Mucosa of descending colon (tissue), 3 donors: Measurements from ENCODE around the gene GALNT9. TPM values are rescaled to one million over a fixed set of nuclear protein-coding genes. Genes with fewer than 3 reads are reported as not detected.

Experiments
- ATAC-seq: fragments of 200-7000 bp; cut with Tn5 transposase; one replicate; pipeline ENCODE4 v1.9.1; 2020; ENCODE audit warnings: mild to moderate bottlenecking, moderate library complexity
- DNase-seq, 3 donors: peaks; one replicate each; pipeline ENCODE4 v3.0.0-alpha.2; 2020
- H3K36me3 ChIP-seq: fragments of 200-600 bp; one replicate; pipeline ENCODE4 v1.8.0; 2021; ENCODE audit warnings: low read depth, mild to moderate bottlenecking
- H3K4me1 ChIP-seq: fragments of 200-600 bp; one replicate; pipeline ENCODE4 v1.8.0; 2021; ENCODE audit warnings: low read depth, mild to moderate bottlenecking
- H3K4me3 ChIP-seq: fragments of 200-600 bp; one replicate; pipeline ENCODE4 v1.8.0; 2021; ENCODE audit warnings: mild to moderate bottlenecking
- H3K9me3 ChIP-seq: fragments of 200-600 bp; one replicate; pipeline ENCODE4 v1.8.0; 2021; ENCODE audit warnings: mild to moderate bottlenecking
- intact Hi-C, 2 donors: fragments of 100-400 bp; cut with DNase I in 1 of 2; cut with micrococcal nuclease in 1 of 2; formaldehyde crosslinking; loops; one replicate each; pipeline versions ENCODE4 v1.11.0 to v1.11.1; 2022; cut with DNase I, micrococcal nuclease
- total RNA-seq, 3 donors: library from RNA; stranded (reverse); fragmentation: NEBNext Ultra II Directional in 2 of 3; extraction: Animal tissue kit (Norgen Biotek cat#: 25700) in 2 of 3; gene quantifications; one replicate each; pipeline versions ENCODE4 v1.2.1 to v1.2.4, GENCODE V29; 2021 to 2023
- TF ChIP-seq, protein P1 (sequence below): fragments of 200-600 bp; IDR thresholded peaks from one replicate; pipeline ENCODE4 v1.8.0; 2022; ENCODE audit warnings: antibody characterized with exemption, mild to moderate bottlenecking
- donor health status: DM: no; HTN: no; CAD: no; lungs with moderate emphysema.
- donor health status: DM: no; HTN: no; CAD: no.
- donor health status: DM: no; HTN: yes; CAD: no.

Gene GALNT9
- total RNA-seq, 3 donors from 2014 or later, result 0.43 to 3.7 TPM; not detected in 1

DNA sequence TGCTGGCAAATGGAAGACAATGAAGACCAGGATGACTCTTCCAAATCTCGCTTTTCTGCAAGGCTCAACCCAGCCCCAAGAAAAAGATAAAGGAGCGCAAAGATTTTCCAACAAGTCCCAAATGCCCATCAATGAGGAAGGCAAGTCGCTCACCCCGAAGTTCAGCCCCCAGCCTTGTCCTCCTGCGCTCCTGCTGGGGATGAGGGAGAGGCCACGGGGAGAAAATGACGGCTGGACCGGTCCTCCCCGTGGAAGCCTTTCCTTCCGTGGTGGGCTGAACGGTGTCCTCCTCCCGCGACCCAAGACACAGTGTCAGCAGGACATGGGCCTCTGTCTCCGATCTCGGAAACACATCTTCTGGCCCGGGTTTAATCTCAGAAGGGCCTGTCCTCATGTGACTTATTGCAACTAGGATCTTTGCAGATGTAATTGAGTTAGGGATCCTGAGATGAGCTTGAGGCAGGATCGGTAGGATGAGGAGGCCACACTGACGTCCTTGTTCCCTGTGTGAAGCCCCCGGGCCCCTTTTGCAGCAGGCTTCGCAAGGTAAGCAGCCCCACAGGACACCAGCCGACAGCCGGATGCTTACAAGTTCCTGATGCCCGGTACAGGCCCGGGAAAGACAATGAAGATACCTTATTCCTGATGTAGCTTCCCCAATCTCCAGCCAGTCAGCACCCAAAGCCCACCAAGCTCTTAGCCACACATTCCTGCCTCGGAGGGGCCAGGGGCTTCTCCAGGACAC, 64.2 kb downstream of the GALNT9 start:
- DNase-seq (no peak), ATAC-seq (no peak)
- Histone ChIP-seq H3K4me1 (no peaks in the 10 kb centered on the region), H3K9me3 (no peaks in the 10 kb centered on the region), H3K36me3 (no peaks in the 10 kb centered on the region), H3K4me3 (no peak overlapping the region)
- intact Hi-C loops, result no loop called here
- TF ChIP-seq, protein P1, sequence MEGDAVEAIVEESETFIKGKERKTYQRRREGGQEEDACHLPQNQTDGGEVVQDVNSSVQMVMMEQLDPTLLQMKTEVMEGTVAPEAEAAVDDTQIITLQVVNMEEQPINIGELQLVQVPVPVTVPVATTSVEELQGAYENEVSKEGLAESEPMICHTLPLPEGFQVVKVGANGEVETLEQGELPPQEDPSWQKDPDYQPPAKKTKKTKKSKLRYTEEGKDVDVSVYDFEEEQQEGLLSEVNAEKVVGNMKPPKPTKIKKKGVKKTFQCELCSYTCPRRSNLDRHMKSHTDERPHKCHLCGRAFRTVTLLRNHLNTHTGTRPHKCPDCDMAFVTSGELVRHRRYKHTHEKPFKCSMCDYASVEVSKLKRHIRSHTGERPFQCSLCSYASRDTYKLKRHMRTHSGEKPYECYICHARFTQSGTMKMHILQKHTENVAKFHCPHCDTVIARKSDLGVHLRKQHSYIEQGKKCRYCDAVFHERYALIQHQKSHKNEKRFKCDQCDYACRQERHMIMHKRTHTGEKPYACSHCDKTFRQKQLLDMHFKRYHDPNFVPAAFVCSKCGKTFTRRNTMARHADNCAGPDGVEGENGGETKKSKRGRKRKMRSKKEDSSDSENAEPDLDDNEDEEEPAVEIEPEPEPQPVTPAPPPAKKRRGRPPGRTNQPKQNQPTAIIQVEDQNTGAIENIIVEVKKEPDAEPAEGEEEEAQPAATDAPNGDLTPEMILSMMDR, result no peak

DNA sequence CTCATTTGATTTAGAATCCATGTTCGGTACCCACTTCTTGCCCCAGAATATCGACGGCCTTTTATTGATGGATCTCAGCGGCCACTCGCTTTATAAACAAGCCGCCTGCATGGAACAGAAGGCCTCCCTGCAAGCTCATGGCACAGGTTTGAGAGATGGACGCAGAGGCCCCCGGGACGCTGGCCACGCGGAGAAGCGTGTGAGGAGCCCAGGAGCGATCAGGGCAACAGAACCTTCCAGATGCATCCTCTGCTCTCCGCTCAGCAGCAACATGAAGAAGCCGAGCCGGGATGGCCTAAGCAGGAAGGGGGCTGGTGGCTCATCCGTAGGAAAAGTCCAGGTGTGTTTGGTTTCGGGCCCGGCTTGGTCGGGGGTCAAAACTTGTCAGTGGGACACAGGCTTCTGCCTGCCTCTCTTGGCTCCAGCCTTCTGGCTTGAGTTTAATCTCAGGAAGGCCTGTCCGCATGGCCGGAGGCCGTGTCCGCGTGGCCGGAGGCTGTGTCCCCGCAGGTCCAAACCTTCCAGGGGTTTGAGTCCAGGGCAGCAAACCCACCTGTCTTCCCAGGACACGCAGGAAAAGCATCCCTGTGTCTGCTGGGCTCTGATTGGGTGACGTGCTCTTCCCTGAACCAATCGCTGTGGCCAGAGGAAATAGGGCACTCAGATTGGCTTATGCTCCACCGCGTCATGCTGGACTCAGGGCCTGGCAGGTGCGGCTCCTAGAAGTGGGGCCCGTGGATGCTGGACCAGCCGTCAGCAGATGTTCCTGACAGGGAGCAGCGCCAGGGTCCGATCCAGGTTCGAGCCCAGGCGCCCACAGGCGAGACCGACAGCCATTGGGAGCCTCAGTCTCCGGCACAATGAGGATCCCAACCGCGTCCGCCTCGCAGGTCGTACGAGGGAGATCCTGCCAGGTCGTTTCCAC, 65.0 kb downstream of the GALNT9 start:
- TF ChIP-seq, protein P1, result no peak

DNA sequence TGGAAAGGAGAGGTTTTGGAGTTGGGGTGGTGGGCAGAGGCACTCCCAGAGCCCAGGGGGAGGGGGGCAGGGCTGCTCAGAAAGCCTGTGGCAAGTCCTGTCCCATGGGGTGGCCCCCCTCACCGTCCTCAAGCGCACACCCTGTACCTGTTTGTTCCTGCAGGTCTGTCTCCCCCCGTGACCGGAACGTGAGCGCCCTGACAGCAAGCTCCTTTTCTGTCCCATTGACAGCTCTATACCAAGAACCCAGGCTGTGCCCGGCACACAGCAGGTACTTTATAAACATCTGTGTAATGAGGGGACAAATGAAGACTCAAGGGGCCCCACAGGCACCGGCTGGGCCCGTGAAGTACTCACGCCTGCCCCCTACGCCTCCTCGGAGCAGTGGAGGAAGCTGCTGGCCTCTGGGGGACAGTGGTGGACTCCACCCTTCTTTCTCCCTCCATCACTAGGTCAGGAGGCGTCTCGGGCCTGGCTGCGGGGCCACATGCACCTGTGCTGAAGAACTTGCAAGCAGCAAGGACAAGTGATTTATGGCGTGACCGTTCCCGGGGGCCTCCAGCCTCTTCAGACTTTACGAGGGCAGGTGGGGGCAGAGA, 65.8 kb downstream of the GALNT9 start:
- ATAC-seq (no peak), DNase-seq (peak in 1 of 3 donors; percentile 43)
- TF ChIP-seq, protein P1, result no peak
- Histone ChIP-seq H3K36me3 (no peaks in the 10 kb centered on the region), H3K4me1 (no peaks in the 10 kb centered on the region), H3K9me3 (no peaks in the 10 kb centered on the region), H3K4me3 (no peak overlapping the region)
- intact Hi-C loops, result no loop called here

More for the DNA sequence above, 65.0 kb downstream of the GALNT9 start:
- ATAC-seq (no peak), DNase-seq (no peak)
- H3K4me1 ChIP-seq, result no peaks in the 10 kb centered on the region
- no peaks in the 10 kb centered on the region for H3K36me3 ChIP-seq
- no peak overlapping the region for H3K4me3 ChIP-seq
- intact Hi-C loops, result no loop called here
- no peaks in the 10 kb centered on the region for H3K9me3 ChIP-seq

DNA sequence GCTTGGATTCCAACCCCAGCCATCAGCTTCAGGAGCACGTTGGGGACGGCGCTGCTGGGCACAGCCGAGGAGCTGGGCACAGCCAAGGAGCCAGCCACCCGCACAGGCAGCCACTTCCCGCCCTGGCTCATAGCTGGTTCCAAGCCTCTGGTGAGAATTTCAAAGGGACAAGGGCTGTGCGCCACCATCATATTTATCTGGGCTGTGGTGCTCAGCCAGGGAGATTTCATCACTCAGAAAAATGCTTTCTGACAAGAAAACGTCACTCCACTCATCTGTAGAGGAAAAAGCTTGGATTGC, 66.4 kb downstream of the GALNT9 start:
- Histone ChIP-seq H3K4me3 (no peak overlapping the region), H3K4me1 (no peaks in the 10 kb centered on the region), H3K9me3 (no peaks in the 10 kb centered on the region), H3K36me3 (no peaks in the 10 kb centered on the region)
- ATAC-seq (no peak), DNase-seq (no peak)
- intact Hi-C loops, result no loop called here
- TF ChIP-seq, protein P1, result no peak

DNA sequence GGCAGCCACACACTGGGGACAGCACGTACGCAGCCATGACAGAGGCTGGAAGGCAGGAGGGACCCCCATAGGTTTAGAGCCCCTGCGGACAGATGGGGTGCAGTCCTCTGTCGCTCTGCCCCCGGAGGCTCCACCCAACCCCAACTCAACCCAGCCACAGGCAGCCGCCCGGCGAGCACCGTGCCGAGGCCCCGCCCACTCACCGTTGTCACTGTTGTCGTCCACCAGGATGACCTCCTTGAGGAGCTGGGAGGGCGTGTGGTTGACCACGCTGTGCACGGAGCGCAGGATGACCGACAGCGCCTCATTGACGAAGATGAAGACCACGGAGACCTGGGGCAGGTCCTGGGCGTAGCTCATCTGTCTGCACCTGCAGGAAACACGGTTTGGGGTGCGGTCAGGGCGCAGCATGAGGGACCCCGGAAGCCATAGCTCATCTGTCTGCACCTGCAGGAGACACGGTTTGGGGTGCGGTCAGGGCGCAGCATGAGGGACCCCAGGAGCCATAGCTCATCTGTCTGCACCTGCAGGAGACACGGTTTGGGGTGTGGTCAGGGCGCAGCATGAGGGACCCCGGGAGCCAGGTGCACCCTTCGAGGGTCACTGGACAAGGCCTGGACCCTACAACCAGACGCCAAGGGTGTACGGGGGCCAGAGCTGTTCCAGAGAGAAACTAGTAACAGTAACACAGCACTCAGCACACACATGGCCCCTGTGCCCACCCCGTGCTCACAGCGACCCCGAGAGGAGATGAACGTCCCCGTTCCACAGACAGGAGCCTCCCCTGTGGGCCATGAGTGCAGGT, 66.9 kb downstream of the GALNT9 start:
- H3K4me1 ChIP-seq, result no peaks in the 10 kb centered on the region
- TF ChIP-seq, protein P1, result no peak
- H3K4me3 ChIP-seq, result no peak overlapping the region
- H3K9me3 ChIP-seq, result no peaks in the 10 kb centered on the region
- DNase-seq, result peak in 1 of 3 donors; percentile 45
- H3K36me3 ChIP-seq, result no peaks in the 10 kb centered on the region
- ATAC-seq, result no peak
- intact Hi-C loops, result no loop called here
